ENCODE measurements around the gene GRB2. TPM values are rescaled to one million over a fixed set of nuclear protein-coding genes. Genes with fewer than 3 reads are reported as not detected.
"Not testable (repeated sequence)": the region's sequence is repeated elsewhere in the genome, so short reads cannot be mapped to it uniquely, and the experiment has no call there.

The GRB2 gene
- 65.0 and 103 TPM in 2 replicates for total RNA-seq (2014; rRNA removed; shearing (Covaris generic))
- polyA plus RNA-seq (2016; fragmentation: Nextera tagmentation; extraction: Ambion mirVana), result 96.6 and 105 TPM in 2 replicates

GRCh38 chr17:75405365-75406221 is at the start of gene GRB2:
Gene GRB2, minus strand, starts transcription at chr17:75405678. Its CDS starts 12,050 bp downstream, at chr17:75393628.
- 0 to 1% methylated on average over 45 to 68 of the region's 74 CpGs for WGBS, 2 experiments (ENCODE audit: low coverage in 1 of 2, low lambda C conversion rate in 2 of 2, missing lambda C conversion rate in 2 of 2)
- Histone ChIP-seq H3K27ac (peak within 1 kb of the TSS; percentile 75), H3K79me2 (ENCODE audit: insufficient read depth) (peaks cover 49% of the 10 kb centered on the region), H3K9ac (peak within 1 kb of the TSS; percentile 90), H3F3A (ENCODE audit: insufficient read depth) (peaks cover 23% of the 10 kb centered on the region), H3K9me2 (ENCODE audit: insufficient read depth) (no peaks in the 10 kb centered on the region), H3K9me3 (ENCODE audit: low read depth) (no peaks in the 10 kb centered on the region), H3K4me1 (ENCODE audit: insufficient read depth) (peaks cover 17% of the 10 kb centered on the region; the same call in 1 of the 2 replicates), H2AFZ (peak within 1 kb of the TSS; percentile 98), H3K4me3 (peak within 1 kb of the TSS; percentile 89), H3K36me3 (ENCODE audit: low read depth) (no peaks in the 10 kb centered on the region), H4K20me1 (ENCODE audit: insufficient read depth) (no peaks in the 10 kb centered on the region), H3K27me3 (replicated peaks; ENCODE audit: insufficient read depth) (no peaks in the 10 kb centered on the region), H3K4me2 (ENCODE audit: unreplicated experiment) (peak within 1 kb of the TSS; percentile 98)
- no peak for TF ChIP-seq EZH2 (IDR thresholded peaks at IDR 0.05; ENCODE audit: insufficient read depth, poor library complexity, severe bottlenecking)
- no peak for TF ChIP-seq EZH2phosphoT487 (IDR thresholded peaks at IDR 0.05; ENCODE audit: insufficient read depth, low read depth)
- DNase-seq, result peak; percentile 99
- in situ Hi-C loops (cut with MboI), result no loop called here

- H3K4me2 ChIP-seq (ENCODE audit: unreplicated experiment); DNase-seq; H3K9ac ChIP-seq; H2AFZ ChIP-seq; in situ Hi-C loops (cut with MboI); H3F3A ChIP-seq (ENCODE audit: insufficient read depth); H3K36me3 ChIP-seq (ENCODE audit: low read depth); H3K9me3 ChIP-seq (ENCODE audit: low read depth); H3K27me3 ChIP-seq (replicated peaks; ENCODE audit: insufficient read depth); H3K9me2 ChIP-seq (ENCODE audit: insufficient read depth); H3K4me3 ChIP-seq; H4K20me1 ChIP-seq (ENCODE audit: insufficient read depth); H3K27ac ChIP-seq: not testable (repeated sequence)
- H3K4me1 ChIP-seq (ENCODE audit: insufficient read depth), result peaks cover 11% of the 10 kb centered on the region
- H3K79me2 ChIP-seq (ENCODE audit: insufficient read depth), result peaks cover 31% of the 10 kb centered on the region
- WGBS, 2 experiments (ENCODE audit: low coverage in 1 of 2, low lambda C conversion rate in 2 of 2, missing lambda C conversion rate in 2 of 2), result 83 to 84% methylated on average over 3 of the region's 3 CpGs
Observed at GRCh38 chr17:75454672-75455071, 49.2 kb upstream of the GRB2 start.

- Histone ChIP-seq H4K20me1 (ENCODE audit: insufficient read depth) (no peaks in the 10 kb centered on the region), H3K4me3 (no peak overlapping the region), H2AFZ (no peak overlapping the region), H3K4me1 (ENCODE audit: insufficient read depth) (peaks cover 11% of the 10 kb centered on the region), H3K9ac (no peak overlapping the region), H3K27me3 (replicated peaks; ENCODE audit: insufficient read depth) (no peaks in the 10 kb centered on the region), H3F3A (ENCODE audit: insufficient read depth) (peaks cover 8% of the 10 kb centered on the region; the same call in 1 of the 2 replicates), H3K79me2 (ENCODE audit: insufficient read depth) (peaks cover 27% of the 10 kb centered on the region), H3K27ac (no peak overlapping the region), H3K9me3 (ENCODE audit: low read depth) (no peaks in the 10 kb centered on the region), H3K36me3 (ENCODE audit: low read depth) (no peaks in the 10 kb centered on the region), H3K9me2 (ENCODE audit: insufficient read depth) (no peaks in the 10 kb centered on the region), H3K4me2 (ENCODE audit: unreplicated experiment) (no peak overlapping the region)
- no peak for DNase-seq
- TF ChIP-seq EZH2phosphoT487 (IDR thresholded peaks at IDR 0.05; ENCODE audit: insufficient read depth, low read depth) (no peak), EZH2 (IDR thresholded peaks at IDR 0.05; ENCODE audit: insufficient read depth, poor library complexity, severe bottlenecking) (no peak)
- in situ Hi-C loops (cut with MboI), result no loop called here
Observed at GRCh38 chr17:75454193-75454592, 48.7 kb upstream of the GRB2 start.

- no peak overlapping the region for H3K9ac ChIP-seq
- no peaks in the 10 kb centered on the region for H4K20me1 ChIP-seq (ENCODE audit: insufficient read depth)
- no peak for DNase-seq
- 61 to 64% methylated on average over 4 of the region's 4 CpGs for WGBS, 2 experiments (ENCODE audit: low coverage in 1 of 2, low lambda C conversion rate in 2 of 2, missing lambda C conversion rate in 2 of 2)
- H3K4me1 ChIP-seq (ENCODE audit: insufficient read depth), result no peaks in the 10 kb centered on the region
- no peak overlapping the region for H3K4me2 ChIP-seq (ENCODE audit: unreplicated experiment)
- H3K27me3 ChIP-seq (replicated peaks; ENCODE audit: insufficient read depth), result no peaks in the 10 kb centered on the region
- no peaks in the 10 kb centered on the region for H3K36me3 ChIP-seq (ENCODE audit: low read depth)
- no peaks in the 10 kb centered on the region for H3F3A ChIP-seq (ENCODE audit: insufficient read depth)
- H3K9me2 ChIP-seq (ENCODE audit: insufficient read depth), result no peaks in the 10 kb centered on the region
- H2AFZ ChIP-seq, result no peak overlapping the region
- H3K9me3 ChIP-seq (ENCODE audit: low read depth), result no peaks in the 10 kb centered on the region
- no peak overlapping the region for H3K27ac ChIP-seq
- H3K79me2 ChIP-seq (ENCODE audit: insufficient read depth), result no peaks in the 10 kb centered on the region
- in situ Hi-C loops (cut with MboI), result no loop called here
- TF ChIP-seq EZH2 (IDR thresholded peaks at IDR 0.05; ENCODE audit: insufficient read depth, poor library complexity, severe bottlenecking) (no peak), EZH2phosphoT487 (IDR thresholded peaks at IDR 0.05; ENCODE audit: insufficient read depth, low read depth) (no peak)
- H3K4me3 ChIP-seq, result no peak overlapping the region
Observed at GRCh38 chr17:75450270-75450669, 44.8 kb upstream of the GRB2 start.

All from GM23248 (cell line).